RWPE1 (cell line): ENCODE data around the gene DSCAM.
A peak's percentile ranks its signal among the peaks of the same experiment; 100 is the strongest.

Experiments used
- CTCF ChIA-PET: fragments of 350-600 bp; sonication (Branson Sonifier 250); formaldehyde crosslinking; extraction: SDS; loops from one replicate; lab custom pipeline; 2021; lab: Yijun Ruan, JAX
- POLR2A ChIA-PET: fragments of 400-600 bp; formaldehyde crosslinking; extraction: SDS; loops from one replicate; lab custom pipeline; 2020; ENCODE audit warnings: antibody characterized with exemption; ENCODE audit not compliant: low non-redundant PET; lab: Yijun Ruan, JAX
- DNase-seq: peaks from one replicate; pipeline ENCODE4 v3.0.0; 2012; ENCODE audit warnings: low spot score
- H3K27ac ChIP-seq: fragments of 450-650 bp; 2 replicates; pipeline ENCODE4 v1.5.1; 2017
- TF ChIP-seq, protein P1 (sequence below): fragments of 450-650 bp; conservative IDR thresholded peaks from 2 replicates; pipeline ENCODE4 v1.5.1; 2017; ENCODE audit warnings: low read depth, mild to moderate bottlenecking

Gene DSCAM

DNA sequence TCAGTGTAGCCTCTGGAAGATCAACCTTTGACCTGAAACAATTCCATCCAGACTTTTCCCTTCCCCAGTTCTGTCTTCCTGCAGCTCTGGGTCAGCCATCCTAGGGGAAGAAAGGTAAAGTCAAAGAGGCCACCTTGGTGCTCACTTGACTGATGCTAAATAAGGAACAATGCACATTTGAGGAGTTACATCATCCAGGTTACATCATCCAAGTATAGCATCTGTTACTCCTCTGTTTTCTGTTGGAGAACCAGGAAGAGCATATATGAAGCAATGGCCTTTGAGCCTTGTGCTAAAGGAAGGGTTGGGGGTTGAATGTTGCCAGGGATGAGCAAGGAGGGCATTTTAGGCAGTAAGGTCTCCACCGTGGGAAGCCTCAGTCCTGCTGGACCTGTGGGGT is 3.1 kb upstream of the DSCAM start:
- H3K27ac ChIP-seq, result no peak overlapping the region
- no peak for DNase-seq
- TF ChIP-seq, protein P1, sequence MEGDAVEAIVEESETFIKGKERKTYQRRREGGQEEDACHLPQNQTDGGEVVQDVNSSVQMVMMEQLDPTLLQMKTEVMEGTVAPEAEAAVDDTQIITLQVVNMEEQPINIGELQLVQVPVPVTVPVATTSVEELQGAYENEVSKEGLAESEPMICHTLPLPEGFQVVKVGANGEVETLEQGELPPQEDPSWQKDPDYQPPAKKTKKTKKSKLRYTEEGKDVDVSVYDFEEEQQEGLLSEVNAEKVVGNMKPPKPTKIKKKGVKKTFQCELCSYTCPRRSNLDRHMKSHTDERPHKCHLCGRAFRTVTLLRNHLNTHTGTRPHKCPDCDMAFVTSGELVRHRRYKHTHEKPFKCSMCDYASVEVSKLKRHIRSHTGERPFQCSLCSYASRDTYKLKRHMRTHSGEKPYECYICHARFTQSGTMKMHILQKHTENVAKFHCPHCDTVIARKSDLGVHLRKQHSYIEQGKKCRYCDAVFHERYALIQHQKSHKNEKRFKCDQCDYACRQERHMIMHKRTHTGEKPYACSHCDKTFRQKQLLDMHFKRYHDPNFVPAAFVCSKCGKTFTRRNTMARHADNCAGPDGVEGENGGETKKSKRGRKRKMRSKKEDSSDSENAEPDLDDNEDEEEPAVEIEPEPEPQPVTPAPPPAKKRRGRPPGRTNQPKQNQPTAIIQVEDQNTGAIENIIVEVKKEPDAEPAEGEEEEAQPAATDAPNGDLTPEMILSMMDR, result no peak
- POLR2A ChIA-PET, result no interaction called here
- CTCF ChIA-PET, result no interaction called here

GRCh38 chr21:40847951-40848350 is 993 bp upstream of the DSCAM start:
- CTCF ChIA-PET, result no interaction called here
- POLR2A ChIA-PET, result no interaction called here
- H3K27ac ChIP-seq, result no peak overlapping the region
- TF ChIP-seq, protein P1, result no peak
- no peak for DNase-seq

GRCh38 chr21:40846103-40846502 is 855 bp downstream of the DSCAM start:
- TF ChIP-seq, protein P1, result no peak
- DNase-seq, result no peak
- CTCF ChIA-PET, result interaction anchor here (0.6 kb wide), 1 partner anchor 354 kb away, joined by 3 read pairs; no protein-coding TSS in a partner anchor
- no peak overlapping the region for H3K27ac ChIP-seq
- POLR2A ChIA-PET, result no interaction called here

DNA sequence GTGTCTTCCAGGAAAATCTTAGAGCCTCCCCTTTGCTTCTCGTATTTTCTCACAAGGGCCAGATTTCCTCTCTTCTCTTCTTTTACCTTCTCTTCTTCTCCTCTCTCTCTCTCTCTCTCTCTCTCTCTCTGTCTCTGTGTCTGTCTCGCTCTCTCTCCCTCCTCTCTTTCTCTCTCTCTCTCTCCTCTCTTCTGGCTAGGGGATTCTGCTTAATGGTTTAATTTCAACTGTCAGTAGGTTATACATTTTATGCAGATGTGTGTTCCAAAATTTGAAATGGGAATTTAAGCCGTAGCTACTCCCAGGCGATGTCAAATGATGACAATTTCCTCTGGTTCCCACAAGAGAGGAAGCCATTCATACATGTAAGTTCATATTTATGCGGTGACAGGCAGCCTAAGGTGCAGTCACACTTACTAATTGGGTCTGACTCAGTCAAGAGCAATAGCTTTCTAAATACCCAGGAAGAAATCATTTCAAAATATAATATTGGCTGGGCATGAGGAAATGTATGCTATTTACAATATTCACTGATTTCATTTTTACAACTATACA is 1.4 kb downstream of the DSCAM start:
- TF ChIP-seq, protein P1, result no peak
- ChIA-PET POLR2A (no interaction called here), CTCF (interaction anchor here (0.6 kb wide), 2 partner anchors 14 to 106 kb away, joined by 4 to 8 read pairs; no protein-coding TSS in a partner anchor)
- H3K27ac ChIP-seq, result no peak overlapping the region
- peak; percentile 62 for DNase-seq

DNA sequence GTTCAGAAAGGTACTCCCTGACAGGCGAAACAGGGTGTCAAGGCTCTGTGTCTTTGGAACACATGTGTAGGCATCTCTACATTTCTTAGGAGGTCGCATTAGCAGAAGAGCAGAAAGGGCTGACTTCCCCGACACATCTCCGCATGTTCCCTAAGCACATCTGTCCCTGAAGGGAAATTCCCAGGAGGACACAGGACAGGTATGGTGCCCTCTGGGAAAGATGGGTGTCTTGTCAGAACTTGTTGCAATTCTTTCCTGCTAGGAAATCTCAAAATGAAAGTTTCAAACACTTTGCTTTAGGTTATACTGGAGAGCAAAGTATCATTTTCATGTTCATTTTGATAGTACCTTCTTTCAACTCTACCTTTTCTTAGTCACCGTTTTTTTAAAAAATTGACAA is 2.0 kb downstream of the DSCAM start:
- ChIA-PET POLR2A (no interaction called here), CTCF (no interaction called here)
- TF ChIP-seq, protein P1, result no peak
- H3K27ac ChIP-seq, result no peak overlapping the region
- DNase-seq, result peak; percentile 12

DNA sequence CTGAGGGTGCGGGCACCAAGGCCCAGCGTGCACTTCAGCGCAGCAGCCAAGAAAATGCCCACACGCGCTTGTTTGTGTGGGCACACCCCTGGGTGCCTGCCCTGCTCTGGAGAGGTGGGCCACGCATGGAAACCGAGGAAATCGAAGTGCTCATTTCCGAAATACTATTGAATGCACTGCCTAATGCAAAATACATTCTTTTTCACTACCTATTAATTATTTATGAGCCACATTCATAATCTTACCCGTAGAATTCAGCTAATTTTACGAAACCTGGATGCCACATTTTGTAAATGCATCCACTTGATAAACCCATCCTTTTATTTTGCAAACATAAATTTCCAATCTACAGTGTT is 4.8 kb downstream of the DSCAM start:
- DNase-seq, result no peak
- no peak overlapping the region for H3K27ac ChIP-seq
- ChIA-PET CTCF (no interaction called here), POLR2A (no interaction called here)
- TF ChIP-seq, protein P1, result no peak
